PC-9 (cell line): ENCODE measurements around the gene HSD17B2.

ENCODE experiments used
- EZH2 ChIP-seq: fragments of 200-600 bp; sonication (generic); IDR thresholded peaks from 2 replicates; pipeline ENCODE4 v1.8.0; 2017; ENCODE audit warnings: antibody characterized with exemption, low read depth
- TF ChIP-seq, protein P1 (sequence below): fragments of 200-600 bp; sonication (generic); conservative IDR thresholded peaks from 2 replicates; pipeline ENCODE4 v1.6.1; 2017; ENCODE audit warnings: mixed run types, antibody characterized with exemption, mild to moderate bottlenecking, moderate library complexity

DNA sequence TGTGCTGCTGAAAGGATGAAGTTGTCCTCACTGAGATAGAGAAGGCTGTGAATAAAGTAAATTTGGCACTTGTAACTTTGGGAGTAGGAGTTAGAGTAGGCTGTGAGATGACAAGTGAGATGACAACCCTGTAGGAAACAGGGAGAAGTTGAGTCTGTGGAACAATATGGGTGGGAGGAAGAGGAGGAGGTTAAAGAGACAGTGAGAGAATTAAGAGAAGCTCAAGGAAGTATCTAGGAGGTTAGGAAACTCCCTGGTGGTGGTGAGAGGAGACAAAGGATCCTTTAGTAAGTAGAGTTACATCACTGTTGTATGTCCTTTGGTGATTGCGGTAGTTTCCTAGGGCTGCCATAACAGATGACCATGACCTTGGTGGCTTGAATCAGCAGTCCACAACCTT is 10.7 kb upstream of the HSD17B2 start:
- TF ChIP-seq, protein P1, sequence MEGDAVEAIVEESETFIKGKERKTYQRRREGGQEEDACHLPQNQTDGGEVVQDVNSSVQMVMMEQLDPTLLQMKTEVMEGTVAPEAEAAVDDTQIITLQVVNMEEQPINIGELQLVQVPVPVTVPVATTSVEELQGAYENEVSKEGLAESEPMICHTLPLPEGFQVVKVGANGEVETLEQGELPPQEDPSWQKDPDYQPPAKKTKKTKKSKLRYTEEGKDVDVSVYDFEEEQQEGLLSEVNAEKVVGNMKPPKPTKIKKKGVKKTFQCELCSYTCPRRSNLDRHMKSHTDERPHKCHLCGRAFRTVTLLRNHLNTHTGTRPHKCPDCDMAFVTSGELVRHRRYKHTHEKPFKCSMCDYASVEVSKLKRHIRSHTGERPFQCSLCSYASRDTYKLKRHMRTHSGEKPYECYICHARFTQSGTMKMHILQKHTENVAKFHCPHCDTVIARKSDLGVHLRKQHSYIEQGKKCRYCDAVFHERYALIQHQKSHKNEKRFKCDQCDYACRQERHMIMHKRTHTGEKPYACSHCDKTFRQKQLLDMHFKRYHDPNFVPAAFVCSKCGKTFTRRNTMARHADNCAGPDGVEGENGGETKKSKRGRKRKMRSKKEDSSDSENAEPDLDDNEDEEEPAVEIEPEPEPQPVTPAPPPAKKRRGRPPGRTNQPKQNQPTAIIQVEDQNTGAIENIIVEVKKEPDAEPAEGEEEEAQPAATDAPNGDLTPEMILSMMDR, result no peak
- no peak for TF ChIP-seq EZH2
